SK-N-SH (cell line): ENCODE measurements around the gene NFIA. TPM values are rescaled to one million over a fixed set of nuclear protein-coding genes. Genes with fewer than 3 reads are reported as not detected.

ENCODE experiments used
- CTCF ChIA-PET: fragments of 300-600, 350-600 bp; formaldehyde crosslinking; extraction: SDS; loops from one replicate; lab custom pipeline; 2021; lab: Yijun Ruan, JAX
- POLR2A ChIA-PET: fragments of 350-600 bp; sonication (Branson Sonifier 250); formaldehyde crosslinking; extraction: SDS; loops from one replicate; lab custom pipeline; 2020; ENCODE audit warnings: antibody characterized with exemption, inconsistent platforms; lab: Yijun Ruan, JAX
- DNase-seq: peaks from one replicate; pipeline ENCODE4 v3.0.0; 2012
- H2AFZ ChIP-seq: fragments of 200-600 bp; sonication (generic); 2 replicates; pipeline ENCODE4 v1.8.1; 2016; ENCODE audit warnings: antibody characterized with exemption, mild to moderate bottlenecking, low read depth
- H3F3A ChIP-seq: fragments of 200-600 bp; sonication (generic); replicated peaks from 2 replicates; pipeline ENCODE3; 2016; ENCODE audit warnings: antibody characterized with exemption, mild to moderate bottlenecking; ENCODE audit not compliant: insufficient read depth
- H3K27ac ChIP-seq, 2 experiments: fragments of 200-500 bp in 1 of 2; fragments of 200-600 bp in 1 of 2; sonication (Bioruptor generic) in 1 of 2; sonication (generic), shearing (Covaris generic) in 1 of 2; 2 replicates each; pipeline versions ENCODE4 v1.5.1 to v1.6.1; 2014 to 2016; ENCODE audit warnings: low read depth in 2 of 2, inconsistent platforms in 1 of 2, low read length in 1 of 2, mild to moderate bottlenecking in 1 of 2, mixed read lengths in 1 of 2
- H3K27me3 ChIP-seq: fragments of 200-600 bp; sonication (generic), shearing (Covaris generic); 2 replicates; pipeline ENCODE4 v1.6.1; 2016; ENCODE audit warnings: mixed run types; ENCODE audit not compliant: insufficient read depth
- H3K36me3 ChIP-seq, 2 experiments: fragments of 200-500 bp in 1 of 2; fragments of 200-600 bp in 1 of 2; sonication (Bioruptor generic) in 1 of 2; sonication (generic) in 1 of 2; replicated peaks in 1 of 2; 2 replicates each; pipeline versions ENCODE3 to v1.5.1; 2014 to 2016; ENCODE audit warnings: low read length in 1 of 2, mild to moderate bottlenecking in 1 of 2; ENCODE audit not compliant: insufficient read depth in 2 of 2, control insufficient read depth in 1 of 2
- H3K4me1 ChIP-seq, 2 experiments: fragments of 200-500 bp in 1 of 2; fragments of 200-600 bp in 1 of 2; sonication (Bioruptor generic) in 1 of 2; sonication (generic), shearing (Covaris generic) in 1 of 2; 2 replicates each; pipeline versions ENCODE4 v1.5.1 to v1.6.1; 2014 to 2016; ENCODE audit warnings: low read depth in 1 of 2, low read length in 1 of 2, mixed run types in 1 of 2; ENCODE audit not compliant: insufficient read depth in 2 of 2, control insufficient read depth in 1 of 2
- H3K4me2 ChIP-seq: fragments of 200-600 bp; sonication (generic), shearing (Covaris generic); 2 replicates; pipeline ENCODE4 v1.6.1; 2017; ENCODE audit warnings: mixed run types
- H3K4me3 ChIP-seq, 2 experiments: fragments of 200-500 bp in 1 of 2; fragments of 200-600 bp in 1 of 2; sonication (Bioruptor generic) in 1 of 2; sonication (generic), shearing (Covaris generic) in 1 of 2; 2 replicates each; pipeline versions ENCODE4 v1.5.1 to v1.8.1; 2014 to 2016; ENCODE audit warnings: low read depth in 2 of 2, inconsistent platforms in 1 of 2, low read length in 1 of 2, mild to moderate bottlenecking in 1 of 2, mixed read lengths in 1 of 2, moderate library complexity in 1 of 2
- H3K79me2 ChIP-seq: fragments of 200-600 bp; sonication (generic); 2 replicates; pipeline ENCODE4 v1.8.1; 2017; ENCODE audit warnings: mild to moderate bottlenecking; ENCODE audit not compliant: insufficient read depth
- H3K9ac ChIP-seq: fragments of 200-600 bp; sonication (generic); 2 replicates; pipeline ENCODE4 v1.6.1; 2017; ENCODE audit warnings: mixed run types
- H3K9me2 ChIP-seq: fragments of 200-600 bp; sonication (generic); 2 replicates; pipeline ENCODE4 v1.6.1; 2017; ENCODE audit warnings: mixed run types
- H3K9me3 ChIP-seq: fragments of 200-600 bp; sonication (generic); 2 replicates; pipeline ENCODE4 v1.6.1; 2017; ENCODE audit warnings: mixed run types, mild to moderate bottlenecking, moderate library complexity
- H4K20me1 ChIP-seq: fragments of 200-600 bp; sonication (generic); 2 replicates; pipeline ENCODE4 v1.6.1; 2017; ENCODE audit warnings: mild to moderate bottlenecking, mixed run types; ENCODE audit not compliant: insufficient read depth
- CHD2 ChIP-seq: fragments of 150-350 bp; IDR thresholded peaks from 2 replicates; pipeline ENCODE4 v1.6.1; 2018; ENCODE audit warnings: low read length; ENCODE audit not compliant: partially characterized antibody
- EZH2phosphoT487 ChIP-seq: fragments of 200-600 bp; sonication (generic); IDR thresholded peaks from 2 replicates; pipeline ENCODE4 v1.6.1; 2017; ENCODE audit warnings: low read depth, mixed run types, mild to moderate bottlenecking, antibody characterized with exemption, moderate library complexity, borderline replicate concordance
- FOXM1 ChIP-seq: IDR thresholded peaks from 2 replicates; pipeline ENCODE4 v1.4.0; 2012; ENCODE audit warnings: low read depth, mild to moderate bottlenecking
- GATA2 ChIP-seq: sonication (generic); formaldehyde crosslinking; IDR thresholded peaks from 2 replicates; pipeline ENCODE4 v1.5.0; 2020; ENCODE audit warnings: mild to moderate bottlenecking, missing genetic modification reagents
- JUND ChIP-seq: IDR thresholded peaks from 2 replicates; pipeline ENCODE4 v1.4.0; 2012
- MEF2A ChIP-seq: IDR thresholded peaks from 2 replicates; pipeline ENCODE4 v1.4.0; 2012; ENCODE audit warnings: low read depth, borderline replicate concordance
- NFIC ChIP-seq: IDR thresholded peaks from 2 replicates; pipeline ENCODE4 v1.4.0; 2012; ENCODE audit warnings: borderline replicate concordance
- POLR2AphosphoS5 ChIP-seq: IDR thresholded peaks from 2 replicates; pipeline ENCODE4 v1.6.1; 2012; ENCODE audit warnings: low read depth, low read length
- RAD21 ChIP-seq: IDR thresholded peaks from 2 replicates; pipeline ENCODE4 v1.6.1; 2012; ENCODE audit warnings: mild to moderate bottlenecking, low read length
- RCOR1 ChIP-seq: fragments of 150-350 bp; IDR thresholded peaks from 2 replicates; pipeline ENCODE4 v1.6.1; 2017; ENCODE audit warnings: antibody characterized with exemption, low read length
- TCF12 ChIP-seq: IDR thresholded peaks from 2 replicates; pipeline ENCODE4 v1.4.0; 2012
- WGBS: methylation state at CpG from one replicate; pipeline ENCODE4 v1.1.6; 2017; ENCODE audit warnings: low lambda C conversion rate; 5-methylcytosine and 5-hydroxymethylcytosine counted together
- polyA plus RNA-seq, 3 experiments: library from polyadenylated mRNA; depleted of rRNA; stranded (reverse); fragments of >200 nt; gene quantifications; 2 replicates each; pipeline ENCODE4 v1.2.3, GENCODE V29; 2012
- TF ChIP-seq, protein P1 (sequence below): IDR thresholded peaks from 2 replicates; pipeline ENCODE4 v1.4.0; 2012; ENCODE audit warnings: low read depth, borderline replicate concordance
- TF ChIP-seq, protein P2 (sequence below): IDR thresholded peaks from 2 replicates; pipeline ENCODE4 v1.6.1; 2012; ENCODE audit warnings: mild to moderate bottlenecking, low read depth, low read length, moderate library complexity
- TF ChIP-seq, protein P3 (sequence below): IDR thresholded peaks from 2 replicates; pipeline ENCODE4 v1.4.0; 2012; ENCODE audit warnings: low read depth, borderline replicate concordance
- TF ChIP-seq, protein P4 (sequence below): fragments of 200-600 bp; sonication (generic); IDR thresholded peaks from 2 replicates; pipeline ENCODE4 v1.6.1; 2017; ENCODE audit warnings: antibody characterized with exemption, mild to moderate bottlenecking, moderate library complexity
- TF ChIP-seq, protein P5 (sequence below): fragments of 150-350 bp; IDR thresholded peaks from 2 replicates; pipeline ENCODE4 v1.6.1; 2017; ENCODE audit warnings: antibody characterized with exemption, low read length, low read depth, borderline replicate concordance

The NFIA gene
- polyA plus RNA-seq, 1 of the 3 experiments (the other 2 are of a cell fraction), result 3.3 TPM

DNA sequence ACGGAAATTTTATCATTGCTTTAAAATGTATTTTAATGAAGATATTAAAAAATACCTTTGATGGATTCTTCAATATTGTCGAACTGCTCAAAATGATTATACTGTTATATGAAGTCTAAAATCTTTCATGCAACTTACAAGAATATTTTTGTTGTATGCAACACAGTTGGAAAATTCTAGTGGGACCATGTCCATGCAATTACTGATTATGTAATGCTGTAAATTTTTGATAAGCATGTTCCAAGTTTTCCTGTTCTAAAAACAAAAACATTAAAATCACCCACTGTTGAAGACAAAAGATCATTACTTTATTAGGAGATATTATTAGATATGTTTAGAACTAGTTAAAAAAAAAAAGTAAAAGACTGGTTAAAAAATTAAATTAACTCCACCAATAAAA, 132.8 kb downstream of the NFIA start (continued):
- TF ChIP-seq, protein P1, sequence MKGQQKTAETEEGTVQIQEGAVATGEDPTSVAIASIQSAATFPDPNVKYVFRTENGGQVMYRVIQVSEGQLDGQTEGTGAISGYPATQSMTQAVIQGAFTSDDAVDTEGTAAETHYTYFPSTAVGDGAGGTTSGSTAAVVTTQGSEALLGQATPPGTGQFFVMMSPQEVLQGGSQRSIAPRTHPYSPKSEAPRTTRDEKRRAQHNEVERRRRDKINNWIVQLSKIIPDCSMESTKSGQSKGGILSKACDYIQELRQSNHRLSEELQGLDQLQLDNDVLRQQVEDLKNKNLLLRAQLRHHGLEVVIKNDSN, result no peak
- no peak for TF ChIP-seq EZH2phosphoT487
- TF ChIP-seq RAD21, result no peak
- TF ChIP-seq, protein P2, sequence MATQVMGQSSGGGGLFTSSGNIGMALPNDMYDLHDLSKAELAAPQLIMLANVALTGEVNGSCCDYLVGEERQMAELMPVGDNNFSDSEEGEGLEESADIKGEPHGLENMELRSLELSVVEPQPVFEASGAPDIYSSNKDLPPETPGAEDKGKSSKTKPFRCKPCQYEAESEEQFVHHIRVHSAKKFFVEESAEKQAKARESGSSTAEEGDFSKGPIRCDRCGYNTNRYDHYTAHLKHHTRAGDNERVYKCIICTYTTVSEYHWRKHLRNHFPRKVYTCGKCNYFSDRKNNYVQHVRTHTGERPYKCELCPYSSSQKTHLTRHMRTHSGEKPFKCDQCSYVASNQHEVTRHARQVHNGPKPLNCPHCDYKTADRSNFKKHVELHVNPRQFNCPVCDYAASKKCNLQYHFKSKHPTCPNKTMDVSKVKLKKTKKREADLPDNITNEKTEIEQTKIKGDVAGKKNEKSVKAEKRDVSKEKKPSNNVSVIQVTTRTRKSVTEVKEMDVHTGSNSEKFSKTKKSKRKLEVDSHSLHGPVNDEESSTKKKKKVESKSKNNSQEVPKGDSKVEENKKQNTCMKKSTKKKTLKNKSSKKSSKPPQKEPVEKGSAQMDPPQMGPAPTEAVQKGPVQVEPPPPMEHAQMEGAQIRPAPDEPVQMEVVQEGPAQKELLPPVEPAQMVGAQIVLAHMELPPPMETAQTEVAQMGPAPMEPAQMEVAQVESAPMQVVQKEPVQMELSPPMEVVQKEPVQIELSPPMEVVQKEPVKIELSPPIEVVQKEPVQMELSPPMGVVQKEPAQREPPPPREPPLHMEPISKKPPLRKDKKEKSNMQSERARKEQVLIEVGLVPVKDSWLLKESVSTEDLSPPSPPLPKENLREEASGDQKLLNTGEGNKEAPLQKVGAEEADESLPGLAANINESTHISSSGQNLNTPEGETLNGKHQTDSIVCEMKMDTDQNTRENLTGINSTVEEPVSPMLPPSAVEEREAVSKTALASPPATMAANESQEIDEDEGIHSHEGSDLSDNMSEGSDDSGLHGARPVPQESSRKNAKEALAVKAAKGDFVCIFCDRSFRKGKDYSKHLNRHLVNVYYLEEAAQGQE, result no peak
- TF ChIP-seq RCOR1, result no peak

DNA sequence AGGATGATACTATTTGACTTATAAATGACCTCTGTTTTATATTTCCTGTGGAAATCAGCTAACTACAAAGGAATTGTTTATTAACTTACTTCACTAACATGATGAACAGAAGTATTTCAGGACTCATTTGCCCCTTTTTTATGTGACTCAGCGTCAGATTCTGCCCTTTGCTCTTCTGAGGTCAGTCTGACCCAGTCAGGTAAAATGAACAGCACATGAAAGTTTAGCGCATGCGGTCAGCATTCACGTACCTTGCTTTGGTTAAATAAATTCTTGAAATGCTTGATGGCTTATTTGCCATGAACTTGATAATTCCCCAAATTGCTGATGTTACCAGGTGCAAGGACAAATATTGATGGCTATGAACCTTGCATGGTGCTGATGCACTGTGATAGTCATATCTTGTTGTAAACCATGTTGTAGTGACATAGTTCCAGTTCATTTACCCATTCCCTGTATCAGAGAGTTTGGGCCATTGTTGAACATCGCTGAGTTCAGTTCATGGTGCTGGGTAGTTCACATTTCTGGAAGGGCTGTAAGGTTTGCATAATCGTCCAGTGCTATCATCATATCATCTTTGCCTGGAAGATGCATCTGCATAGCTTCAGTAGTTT, 133.4 kb downstream of the NFIA start:
- Histone ChIP-seq H3K4me3 (no peak overlapping the region), H3K27ac (peak overlapping the region in 1 of 2 experiments; percentile 39; a peak in 1 of 4 replicates), H3K36me3 (no peaks in the 10 kb centered on the region), H3K79me2 (no peaks in the 10 kb centered on the region), H3K4me1 (peaks cover 0 to 7% of the 10 kb centered on the region in 2 experiments; a peak in 2 of 4 replicates), H3K27me3 (no peaks in the 10 kb centered on the region), H3K9me2 (no peaks in the 10 kb centered on the region), H3K9ac (no peak overlapping the region)
- CTCF ChIA-PET, result no interaction called here
- DNase-seq, result no peak
- TF ChIP-seq GATA2 (CRISPR knock-in tag), result no peak
- TF ChIP-seq, all 33 proteins: peak for 0
- Histone ChIP-seq H3K4me2 (no peak overlapping the region), H4K20me1 (no peaks in the 10 kb centered on the region), H3F3A (no peaks in the 10 kb centered on the region), H2AFZ (no peak overlapping the region), H3K9me3 (no peaks in the 10 kb centered on the region)
- 86% methylated on average over 6 of the region's 6 CpGs for WGBS
- POLR2A ChIA-PET, result no interaction called here

DNA sequence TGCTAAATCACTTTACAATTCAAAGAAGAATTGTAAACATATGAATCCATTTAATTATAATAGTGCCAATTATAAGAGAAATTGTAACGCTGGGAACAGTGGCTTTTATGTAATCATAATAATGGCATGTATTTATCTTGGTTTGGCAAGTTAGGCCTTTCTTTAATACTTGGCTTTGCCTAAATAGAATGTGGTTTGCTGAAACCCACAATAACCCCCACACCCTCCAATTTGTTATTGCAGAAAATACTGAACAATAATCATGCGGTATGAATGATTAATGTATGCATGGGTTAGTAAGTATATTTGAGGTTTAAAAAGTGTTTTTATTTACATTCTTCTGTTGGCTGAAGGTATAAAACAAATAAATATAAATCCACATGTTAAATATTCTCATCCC, 138.2 kb downstream of the NFIA start:
- Histone ChIP-seq H3K9me3 (no peaks in the 10 kb centered on the region), H3K79me2 (no peaks in the 10 kb centered on the region), H4K20me1 (no peaks in the 10 kb centered on the region), H3K36me3 (no peaks in the 10 kb centered on the region), H3K9ac (no peak overlapping the region), H3K9me2 (no peaks in the 10 kb centered on the region; the same call in 1 of the 2 replicates), H3F3A (peaks cover 5% of the 10 kb centered on the region), H3K4me2 (no peak overlapping the region), H3K4me3 (no peak overlapping the region), H3K27ac (no peak overlapping the region), H3K27me3 (no peaks in the 10 kb centered on the region), H2AFZ (no peak overlapping the region), H3K4me1 (peaks cover 5 to 7% of the 10 kb centered on the region in 2 experiments; a peak in 3 of 4 replicates)
- ChIA-PET CTCF (no interaction called here), POLR2A (no interaction called here)
- 96% methylated on average over 2 of the region's 2 CpGs for WGBS
- no peak for DNase-seq
- TF ChIP-seq POLR2AphosphoS5 (no peak), CHD2 (no peak), TCF12 (no peak), JUND (no peak), FOXM1 (no peak), NFIC (no peak), MEF2A (no peak)
- TF ChIP-seq, protein P3, sequence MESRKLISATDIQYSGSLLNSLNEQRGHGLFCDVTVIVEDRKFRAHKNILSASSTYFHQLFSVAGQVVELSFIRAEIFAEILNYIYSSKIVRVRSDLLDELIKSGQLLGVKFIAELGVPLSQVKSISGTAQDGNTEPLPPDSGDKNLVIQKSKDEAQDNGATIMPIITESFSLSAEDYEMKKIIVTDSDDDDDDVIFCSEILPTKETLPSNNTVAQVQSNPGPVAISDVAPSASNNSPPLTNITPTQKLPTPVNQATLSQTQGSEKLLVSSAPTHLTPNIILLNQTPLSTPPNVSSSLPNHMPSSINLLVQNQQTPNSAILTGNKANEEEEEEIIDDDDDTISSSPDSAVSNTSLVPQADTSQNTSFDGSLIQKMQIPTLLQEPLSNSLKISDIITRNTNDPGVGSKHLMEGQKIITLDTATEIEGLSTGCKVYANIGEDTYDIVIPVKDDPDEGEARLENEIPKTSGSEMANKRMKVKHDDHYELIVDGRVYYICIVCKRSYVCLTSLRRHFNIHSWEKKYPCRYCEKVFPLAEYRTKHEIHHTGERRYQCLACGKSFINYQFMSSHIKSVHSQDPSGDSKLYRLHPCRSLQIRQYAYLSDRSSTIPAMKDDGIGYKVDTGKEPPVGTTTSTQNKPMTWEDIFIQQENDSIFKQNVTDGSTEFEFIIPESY, result no peak
- TF ChIP-seq, protein P4, sequence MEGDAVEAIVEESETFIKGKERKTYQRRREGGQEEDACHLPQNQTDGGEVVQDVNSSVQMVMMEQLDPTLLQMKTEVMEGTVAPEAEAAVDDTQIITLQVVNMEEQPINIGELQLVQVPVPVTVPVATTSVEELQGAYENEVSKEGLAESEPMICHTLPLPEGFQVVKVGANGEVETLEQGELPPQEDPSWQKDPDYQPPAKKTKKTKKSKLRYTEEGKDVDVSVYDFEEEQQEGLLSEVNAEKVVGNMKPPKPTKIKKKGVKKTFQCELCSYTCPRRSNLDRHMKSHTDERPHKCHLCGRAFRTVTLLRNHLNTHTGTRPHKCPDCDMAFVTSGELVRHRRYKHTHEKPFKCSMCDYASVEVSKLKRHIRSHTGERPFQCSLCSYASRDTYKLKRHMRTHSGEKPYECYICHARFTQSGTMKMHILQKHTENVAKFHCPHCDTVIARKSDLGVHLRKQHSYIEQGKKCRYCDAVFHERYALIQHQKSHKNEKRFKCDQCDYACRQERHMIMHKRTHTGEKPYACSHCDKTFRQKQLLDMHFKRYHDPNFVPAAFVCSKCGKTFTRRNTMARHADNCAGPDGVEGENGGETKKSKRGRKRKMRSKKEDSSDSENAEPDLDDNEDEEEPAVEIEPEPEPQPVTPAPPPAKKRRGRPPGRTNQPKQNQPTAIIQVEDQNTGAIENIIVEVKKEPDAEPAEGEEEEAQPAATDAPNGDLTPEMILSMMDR, result no peak
- TF ChIP-seq, protein P5, sequence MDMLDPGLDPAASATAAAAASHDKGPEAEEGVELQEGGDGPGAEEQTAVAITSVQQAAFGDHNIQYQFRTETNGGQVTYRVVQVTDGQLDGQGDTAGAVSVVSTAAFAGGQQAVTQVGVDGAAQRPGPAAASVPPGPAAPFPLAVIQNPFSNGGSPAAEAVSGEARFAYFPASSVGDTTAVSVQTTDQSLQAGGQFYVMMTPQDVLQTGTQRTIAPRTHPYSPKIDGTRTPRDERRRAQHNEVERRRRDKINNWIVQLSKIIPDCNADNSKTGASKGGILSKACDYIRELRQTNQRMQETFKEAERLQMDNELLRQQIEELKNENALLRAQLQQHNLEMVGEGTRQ, result no peak
